Dendritic cell treated with granulocyte-macrophage colony-stimulating factor and Interleukin-4, amounts not matched to agents 40 ng/mL and 50 ng/mL, for 4 days (primary cell): ENCODE results near the gene RFK.
"Not testable (repeated sequence)": the region's sequence is repeated elsewhere in the genome, so short reads cannot be mapped to it uniquely, and the experiment has no call there.

Experiments
- H3K27ac Mint-ChIP-seq: one replicate; pipeline ENCODE4 v1.8.0; 2022; ENCODE audit warnings: mild to moderate bottlenecking, mixed read lengths
- H3K27me3 Mint-ChIP-seq: one replicate; pipeline ENCODE4 v1.8.0; 2022; ENCODE audit warnings: mild to moderate bottlenecking, mixed read lengths
- H3K36me3 Mint-ChIP-seq: one replicate; pipeline ENCODE4 v1.8.0; 2022; ENCODE audit warnings: low read depth, mixed read lengths
- H3K4me1 Mint-ChIP-seq: one replicate; pipeline ENCODE4 v1.8.0; 2022; ENCODE audit warnings: low read depth, mixed read lengths
- H3K4me3 Mint-ChIP-seq: one replicate; pipeline ENCODE4 v1.8.0; 2022; ENCODE audit warnings: mild to moderate bottlenecking, moderate library complexity, mixed read lengths
- H3K9me3 Mint-ChIP-seq: one replicate; pipeline ENCODE4 v1.8.0; 2022; ENCODE audit warnings: mixed read lengths
- intact Hi-C: fragments of 100-400 bp; cut with micrococcal nuclease; formaldehyde crosslinking; loops from one replicate; pipeline ENCODE4 v1.15.0; 2022

The RFK gene

GRCh38 chr9:76394195-76394959 is at the start of gene RFK:
RFK (minus strand) TSS chr9:76394426; CDS start chr9:76394171, 255 bp downstream.
- intact Hi-C loops = loop anchor here (5.0 kb wide), 1 partner anchor 37 kb away; no protein-coding TSS in a partner anchor
- Mint-ChIP-seq H3K27ac (peak within 1 kb of the TSS; percentile 99), H3K9me3 (no peaks in the 10 kb centered on the region), H3K36me3 (peaks cover 24% of the 10 kb centered on the region), H3K4me1 (peaks cover 29% of the 10 kb centered on the region), H3K27me3 (no peaks in the 10 kb centered on the region), H3K4me3 (peak within 1 kb of the TSS; percentile 94)

GRCh38 chr9:76443887-76444286 is 49.7 kb upstream of the RFK start:
- no peaks in the 10 kb centered on the region for H3K9me3 Mint-ChIP-seq
- intact Hi-C loops = no loop called here
- H3K36me3 Mint-ChIP-seq = no peaks in the 10 kb centered on the region
- peaks cover 10% of the 10 kb centered on the region for H3K4me1 Mint-ChIP-seq
- H3K27me3 Mint-ChIP-seq = peaks cover 2% of the 10 kb centered on the region
- no peak overlapping the region for H3K27ac Mint-ChIP-seq
- H3K4me3 Mint-ChIP-seq = no peak overlapping the region

- H3K27me3 Mint-ChIP-seq = peaks cover 2% of the 10 kb centered on the region
- H3K36me3 Mint-ChIP-seq = no peaks in the 10 kb centered on the region
- no peak overlapping the region for H3K27ac Mint-ChIP-seq
- no peaks in the 10 kb centered on the region for H3K9me3 Mint-ChIP-seq
- H3K4me1 Mint-ChIP-seq = peaks cover 5% of the 10 kb centered on the region
- intact Hi-C loops = no loop called here
- no peak overlapping the region for H3K4me3 Mint-ChIP-seq
These were observed 47.5 kb upstream of the RFK start for GRCh38 chr9:76441551-76442322.

DNA sequence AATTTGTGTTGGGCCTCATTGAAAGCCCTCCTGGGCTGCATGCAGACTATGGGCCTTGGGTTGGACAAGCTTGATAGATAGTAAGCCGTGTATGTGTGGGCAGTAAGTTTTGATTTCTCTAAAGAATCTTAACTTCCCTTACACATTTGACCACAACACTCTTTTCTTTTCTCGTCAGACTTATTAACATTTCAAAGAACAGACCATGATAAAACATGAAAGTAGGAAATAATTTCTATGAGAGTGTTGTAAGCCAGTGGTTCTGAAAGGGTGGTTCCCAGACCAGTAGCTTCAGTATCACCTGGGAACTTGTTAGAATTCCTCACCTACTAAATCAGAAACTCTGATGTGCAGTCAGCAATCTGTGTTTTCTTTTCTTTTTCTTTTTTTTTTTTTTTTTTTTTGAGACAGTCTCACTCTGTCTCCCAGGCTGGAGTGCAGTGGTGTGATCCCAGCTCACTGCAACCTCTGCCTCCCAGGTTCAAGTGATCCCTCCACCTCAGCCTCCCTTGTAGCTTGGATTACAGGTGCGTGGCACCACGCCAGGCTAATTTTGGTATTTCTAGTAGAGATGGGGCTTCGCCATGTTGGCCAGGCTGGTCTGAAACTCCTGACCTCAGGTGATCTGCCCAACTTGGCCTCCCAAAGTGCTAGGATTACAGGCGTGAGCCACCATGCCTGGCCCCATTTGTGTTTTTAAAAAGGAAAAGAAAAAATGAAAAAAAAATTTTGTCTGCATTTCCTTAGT is 44.8 kb upstream of the RFK start:
- Mint-ChIP-seq H3K4me1 (peaks cover 6% of the 10 kb centered on the region), H3K27ac (no peak overlapping the region)
- intact Hi-C loops = no loop called here

GRCh38 chr9:76437017-76437699 is 42.9 kb upstream of the RFK start:
- H3K36me3 Mint-ChIP-seq, intact Hi-C loops, H3K27ac Mint-ChIP-seq, H3K4me3 Mint-ChIP-seq, H3K27me3 Mint-ChIP-seq, H3K4me1 Mint-ChIP-seq: not testable (repeated sequence)
- peaks cover 11% of the 10 kb centered on the region for H3K9me3 Mint-ChIP-seq

More for the DNA sequence above, 44.8 kb upstream of the RFK start:
- Mint-ChIP-seq H3K36me3 (no peaks in the 10 kb centered on the region), H3K9me3 (peaks cover 11% of the 10 kb centered on the region), H3K27me3 (no peaks in the 10 kb centered on the region), H3K4me3 (no peak overlapping the region)

DNA sequence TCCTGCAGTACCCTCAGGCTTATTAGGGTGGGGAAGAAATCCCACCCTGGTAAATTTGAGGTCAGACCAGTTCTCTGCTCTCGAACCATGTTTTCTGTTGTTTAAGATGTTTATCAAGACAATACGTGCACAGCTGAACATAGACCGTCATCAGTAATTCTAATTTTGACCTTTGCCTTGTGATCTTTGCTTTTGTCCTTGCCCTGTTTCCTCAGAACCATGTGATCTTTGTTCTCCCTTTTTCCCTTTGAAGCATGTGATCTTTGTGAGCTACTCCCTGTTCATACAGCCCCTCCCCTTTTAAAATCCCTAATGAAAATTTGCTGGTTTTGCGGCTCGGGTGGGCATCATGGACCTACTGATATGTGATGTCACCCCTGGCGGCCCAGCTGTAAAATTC is 40.7 kb upstream of the RFK start:
- H3K36me3 Mint-ChIP-seq, intact Hi-C loops, H3K4me3 Mint-ChIP-seq, H3K27ac Mint-ChIP-seq, H3K27me3 Mint-ChIP-seq, H3K4me1 Mint-ChIP-seq: not testable (repeated sequence)
- peaks cover 11% of the 10 kb centered on the region for H3K9me3 Mint-ChIP-seq

DNA sequence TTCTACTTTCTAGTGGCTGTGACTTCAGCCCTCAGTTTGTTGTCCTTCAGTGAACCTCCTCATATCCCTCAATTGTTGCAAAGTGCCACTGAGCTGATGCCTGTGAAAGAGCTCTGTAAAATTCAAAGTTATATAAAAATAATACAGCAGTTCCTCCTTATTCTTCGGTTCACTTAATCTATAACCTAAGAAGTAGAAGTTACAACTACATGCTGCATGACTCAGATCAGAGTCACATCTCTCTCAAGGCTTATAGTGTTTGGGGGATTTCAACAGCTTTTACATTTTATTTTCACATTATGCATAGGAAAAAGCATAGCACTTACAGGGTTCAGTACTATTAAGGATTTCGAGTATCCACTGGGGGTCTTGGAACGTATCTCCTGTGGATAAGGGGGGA is 39.6 kb upstream of the RFK start:
- Mint-ChIP-seq H3K27me3 (no peaks in the 10 kb centered on the region), H3K4me3 (no peak overlapping the region), H3K4me1 (peaks cover 6% of the 10 kb centered on the region), H3K36me3 (no peaks in the 10 kb centered on the region), H3K27ac (no peak overlapping the region), H3K9me3 (peaks cover 11% of the 10 kb centered on the region)
- intact Hi-C loops = no loop called here

DNA sequence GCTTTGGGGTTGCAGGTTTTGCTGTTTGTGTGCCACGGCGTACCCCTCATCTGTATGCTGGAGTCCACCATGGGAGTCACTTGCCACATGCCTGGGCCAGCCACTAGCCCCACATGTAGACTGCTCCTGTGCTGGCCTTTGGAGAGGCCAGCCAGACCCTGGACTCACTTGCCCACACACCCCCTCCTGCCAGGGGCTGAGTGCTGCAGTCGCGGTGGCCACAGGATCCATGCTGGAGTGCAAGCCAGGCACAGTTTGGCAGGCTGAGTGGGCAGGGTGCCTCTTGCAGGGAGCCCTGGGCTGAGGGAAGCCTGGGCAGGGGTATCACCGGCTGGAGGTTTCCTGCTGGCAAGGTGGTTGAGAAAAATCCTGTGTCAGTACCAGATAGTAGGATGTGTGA is 39.2 kb upstream of the RFK start:
- Mint-ChIP-seq H3K4me3 (no peak overlapping the region), H3K27ac (no peak overlapping the region), H3K27me3 (no peaks in the 10 kb centered on the region), H3K9me3 (peaks cover 11% of the 10 kb centered on the region), H3K36me3 (no peaks in the 10 kb centered on the region), H3K4me1 (peaks cover 6% of the 10 kb centered on the region)
- intact Hi-C loops = no loop called here

DNA sequence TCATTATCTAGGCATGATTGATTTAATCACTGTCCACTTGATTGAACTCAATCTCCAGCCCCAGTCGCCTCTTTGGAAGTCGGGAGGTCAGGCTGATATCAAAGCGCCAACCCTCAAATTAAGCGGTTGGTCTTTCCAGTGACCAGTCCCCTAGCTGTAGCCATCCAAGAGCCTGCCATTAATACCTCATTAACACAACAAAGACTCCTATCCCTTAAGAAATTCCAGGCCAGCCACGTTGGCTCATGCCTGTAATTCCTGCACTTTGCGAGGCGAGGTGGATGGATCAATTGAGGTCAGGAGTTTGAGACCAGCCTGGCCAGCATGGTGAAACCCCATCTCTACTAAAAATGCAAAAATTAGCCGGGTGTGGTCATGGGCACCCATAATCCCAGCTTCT is 37.4 kb upstream of the RFK start:
- intact Hi-C loops = no loop called here
- H3K9me3 Mint-ChIP-seq = peaks cover 11% of the 10 kb centered on the region
- H3K4me1 Mint-ChIP-seq = peaks cover 6% of the 10 kb centered on the region
- H3K27me3 Mint-ChIP-seq = no peaks in the 10 kb centered on the region
- H3K27ac Mint-ChIP-seq = no peak overlapping the region
- no peak overlapping the region for H3K4me3 Mint-ChIP-seq
- H3K36me3 Mint-ChIP-seq = no peaks in the 10 kb centered on the region

GRCh38 chr9:76426807-76427419 is 32.7 kb upstream of the RFK start:
- Mint-ChIP-seq H3K36me3 (no peaks in the 10 kb centered on the region), H3K27me3 (no peaks in the 10 kb centered on the region), H3K4me1 (no peaks in the 10 kb centered on the region), H3K9me3 (no peaks in the 10 kb centered on the region), H3K4me3 (no peak overlapping the region), H3K27ac (no peak overlapping the region)
- intact Hi-C loops = no loop called here

DNA sequence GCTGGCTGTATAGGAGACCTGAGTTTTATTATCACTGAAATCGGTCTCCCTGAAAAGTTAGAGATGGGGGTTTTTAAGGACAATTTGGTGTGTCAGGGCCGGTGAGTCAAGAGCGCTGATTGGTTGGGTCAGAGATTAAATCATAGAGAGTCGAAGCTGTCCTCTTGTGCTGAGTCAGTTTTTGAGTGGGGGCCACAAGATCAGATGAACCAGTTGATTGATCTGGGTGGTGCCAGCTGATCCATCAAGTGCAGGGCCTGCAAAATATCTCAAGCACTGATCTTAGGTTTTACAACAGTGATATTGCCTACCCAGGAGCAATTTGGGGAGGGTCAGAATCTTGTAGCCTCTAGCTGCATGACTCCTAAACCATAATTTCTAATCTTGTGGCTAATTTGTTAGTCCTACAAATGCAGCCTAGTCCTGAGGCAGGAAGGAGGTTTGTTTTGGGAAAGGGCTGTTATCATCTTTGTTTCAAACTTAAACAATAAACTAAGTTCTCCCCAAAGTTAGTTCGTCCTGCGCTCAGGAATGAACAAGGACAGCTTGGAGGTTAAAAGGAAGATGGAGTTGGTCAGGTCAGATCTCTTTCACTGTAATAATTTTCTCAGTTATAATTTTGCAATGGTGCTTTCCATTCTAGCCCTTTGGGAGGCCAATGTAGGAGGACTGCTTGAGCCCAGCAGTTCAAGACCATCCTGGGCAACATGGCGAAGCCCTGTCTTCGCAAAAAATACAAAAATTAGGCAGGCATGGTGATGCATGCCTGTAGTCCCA is 31.6 kb upstream of the RFK start:
- H3K27me3 Mint-ChIP-seq = no peaks in the 10 kb centered on the region
- no peak overlapping the region for H3K4me3 Mint-ChIP-seq
- H3K36me3 Mint-ChIP-seq = no peaks in the 10 kb centered on the region
- H3K4me1 Mint-ChIP-seq = no peaks in the 10 kb centered on the region
- H3K27ac Mint-ChIP-seq = no peak overlapping the region
- H3K9me3 Mint-ChIP-seq = no peaks in the 10 kb centered on the region
- intact Hi-C loops = no loop called here

DNA sequence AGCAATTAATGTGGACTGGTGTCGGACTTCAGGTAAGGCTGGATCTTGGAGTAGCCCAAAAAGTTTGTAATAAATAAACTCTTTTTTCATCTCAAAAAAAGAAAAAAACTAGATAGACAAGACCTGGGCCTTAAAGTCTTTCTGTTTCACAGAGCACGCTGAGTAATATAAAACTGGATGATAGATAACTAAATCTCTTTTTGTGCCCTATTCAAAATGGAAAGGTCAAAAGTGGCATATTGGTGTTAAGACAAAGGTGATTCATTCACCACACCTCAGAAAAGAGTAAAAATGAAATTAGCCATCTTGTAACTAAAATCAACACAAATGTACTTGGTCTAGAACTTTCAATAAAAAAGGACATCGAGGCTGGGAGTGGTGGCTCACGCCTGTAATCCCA is 30.3 kb upstream of the RFK start:
- intact Hi-C loops = no loop called here
- H3K27ac Mint-ChIP-seq = no peak overlapping the region
- H3K27me3 Mint-ChIP-seq = no peaks in the 10 kb centered on the region
- no peaks in the 10 kb centered on the region for H3K9me3 Mint-ChIP-seq
- no peaks in the 10 kb centered on the region for H3K36me3 Mint-ChIP-seq
- no peaks in the 10 kb centered on the region for H3K4me1 Mint-ChIP-seq
- H3K4me3 Mint-ChIP-seq = no peak overlapping the region
